GM23338 (cell line): ENCODE data around the gene RHO. TPM values are rescaled to one million over a fixed set of nuclear protein-coding genes. Genes with fewer than 3 reads are reported as not detected.

ENCODE experiments used
- ATAC-seq: fragments of 200-7000 bp; cut with Tn5 transposase; 3 replicates; pipeline ENCODE4 v1.9.1; 2020
- DNase-seq: peaks from one replicate; pipeline ENCODE4 v3.0.0-alpha.2; 2015; ENCODE audit warnings: low spot score
- H2AFZ ChIP-seq: fragments of 200-600 bp; sonication (generic); 2 replicates; pipeline ENCODE4 v1.8.0; 2016; ENCODE audit warnings: antibody characterized with exemption, mild to moderate bottlenecking, moderate library complexity
- H3F3A ChIP-seq: fragments of 200-600 bp; sonication (generic); replicated peaks from 2 replicates; pipeline ENCODE4 v1.8.0; 2017; ENCODE audit warnings: antibody characterized with exemption, mixed run types, low read depth
- H3K27ac ChIP-seq: fragments of 200-600 bp; sonication (generic); 2 replicates; pipeline ENCODE4 v1.6.1; 2016; ENCODE audit warnings: low read depth
- H3K27me3 ChIP-seq: fragments of 200-600 bp; sonication (generic); 2 replicates; pipeline ENCODE4 v1.8.0; 2016; ENCODE audit warnings: mild to moderate bottlenecking, mixed run types, moderate library complexity; ENCODE audit not compliant: insufficient read depth
- H3K36me3 ChIP-seq: fragments of 200-600 bp; sonication (generic); 2 replicates; pipeline ENCODE4 v1.8.0; 2016; ENCODE audit warnings: mild to moderate bottlenecking; ENCODE audit not compliant: insufficient read depth
- H3K4me1 ChIP-seq: fragments of 200-600 bp; sonication (generic); 2 replicates; pipeline ENCODE4 v1.8.0; 2016; ENCODE audit warnings: mild to moderate bottlenecking, moderate library complexity; ENCODE audit not compliant: insufficient read depth
- H3K4me2 ChIP-seq: fragments of 200-600 bp; sonication (generic); 2 replicates; pipeline ENCODE4 v1.7.1; 2017; ENCODE audit warnings: mixed run types
- H3K4me3 ChIP-seq: fragments of 200-600 bp; sonication (generic); 2 replicates; pipeline ENCODE4 v1.6.1; 2016; ENCODE audit warnings: mixed run types
- H3K79me2 ChIP-seq: fragments of 200-600 bp; sonication (generic); replicated peaks from 2 replicates; pipeline ENCODE4 v1.8.0; 2017; ENCODE audit warnings: mild to moderate bottlenecking; ENCODE audit not compliant: insufficient read depth
- H3K9me2 ChIP-seq: fragments of 200-600 bp; sonication (generic); 2 replicates; pipeline ENCODE4 v1.8.0; 2017; ENCODE audit not compliant: insufficient read depth
- H4K20me1 ChIP-seq: fragments of 200-600 bp; sonication (generic); replicated peaks from 2 replicates; pipeline ENCODE4 v1.8.0; 2017; ENCODE audit warnings: mild to moderate bottlenecking; ENCODE audit not compliant: insufficient read depth
- H3K27ac Mint-ChIP-seq: 2 replicates; pipeline ENCODE4 v1.8.0; 2020; ENCODE audit warnings: inconsistent platforms, mild to moderate bottlenecking, moderate library complexity, mixed read lengths
- H3K27me3 Mint-ChIP-seq: 3 replicates; pipeline ENCODE4 v1.8.0; 2022; ENCODE audit warnings: low read depth, mild to moderate bottlenecking, moderate library complexity, mixed read lengths, inconsistent platforms; ENCODE audit not compliant: insufficient read depth, poor library complexity
- H3K36me3 Mint-ChIP-seq: 3 replicates; pipeline ENCODE4 v1.8.0; 2021; ENCODE audit warnings: low read depth, mild to moderate bottlenecking, inconsistent platforms, moderate library complexity, mixed read lengths
- H3K4me1 Mint-ChIP-seq: 3 replicates; pipeline ENCODE4 v1.8.0; 2020; ENCODE audit warnings: mild to moderate bottlenecking, inconsistent platforms, mixed read lengths
- H3K4me3 Mint-ChIP-seq: 3 replicates; pipeline ENCODE4 v1.8.0; 2021; ENCODE audit warnings: moderate library complexity, mild to moderate bottlenecking, inconsistent platforms, mixed read lengths
- H3K9me3 Mint-ChIP-seq: 3 replicates; pipeline ENCODE4 v1.8.0; 2020; ENCODE audit warnings: moderate library complexity, mild to moderate bottlenecking, inconsistent platforms, mixed read lengths
- CREB1 ChIP-seq: fragments of 250-450 bp; sonication (Bioruptor Pico); IDR thresholded peaks from 2 replicates; pipeline ENCODE4 v1.5.0; 2020; ENCODE audit warnings: low read depth, mild to moderate bottlenecking, moderate library complexity
- CTCF ChIP-seq, 2 experiments: fragments of 200-600 bp in 1 of 2; sonication (generic) in 1 of 2; conservative IDR thresholded peaks; 2 replicates each; pipeline versions ENCODE4 v1.5.1 to v1.6.1; 2016 to 2017; ENCODE audit warnings: antibody characterized with exemption in 2 of 2, low read depth in 2 of 2, mild to moderate bottlenecking in 2 of 2, moderate library complexity in 1 of 2
- ETS1 ChIP-seq: IDR thresholded peaks from 2 replicates; pipeline ENCODE4 v1.6.1; 2016; ENCODE audit warnings: antibody characterized with exemption
- EZH2 ChIP-seq: fragments of 200-600 bp; sonication (generic); IDR thresholded peaks from one replicate; pipeline ENCODE4 v1.8.0; 2017; ENCODE audit warnings: antibody characterized with exemption, mild to moderate bottlenecking, low read depth; ENCODE audit not compliant: unreplicated experiment
- EZH2phosphoT487 ChIP-seq: fragments of 200-600 bp; sonication (generic); IDR thresholded peaks from one replicate; pipeline ENCODE4 v1.8.1; 2018; ENCODE audit warnings: antibody characterized with exemption; ENCODE audit not compliant: unreplicated experiment
- JUNB ChIP-seq: IDR thresholded peaks from one replicate; pipeline ENCODE4 v1.6.1; 2016; ENCODE audit warnings: antibody characterized with exemption; ENCODE audit not compliant: unreplicated experiment
- NANOG ChIP-seq: IDR thresholded peaks from 2 replicates; pipeline ENCODE4 v1.6.1; 2016; ENCODE audit warnings: antibody characterized with exemption, borderline replicate concordance
- POLR2AphosphoS5 ChIP-seq: IDR thresholded peaks from 2 replicates; pipeline ENCODE4 v1.6.1; 2016; ENCODE audit warnings: antibody characterized with exemption, low read depth
- REST ChIP-seq: IDR thresholded peaks from one replicate; pipeline ENCODE4 v1.6.1; 2018; ENCODE audit warnings: antibody characterized with exemption; ENCODE audit not compliant: unreplicated experiment
- STAT1 ChIP-seq: IDR thresholded peaks from one replicate; pipeline ENCODE4 v1.6.1; 2016; ENCODE audit warnings: antibody characterized with exemption; ENCODE audit not compliant: unreplicated experiment
- ZNF114 ChIP-seq: fragments of 250-450 bp; sonication (Bioruptor Pico); IDR thresholded peaks from 2 replicates; pipeline ENCODE4 v1.5.0; 2020; ENCODE audit warnings: mild to moderate bottlenecking, moderate library complexity
- ZNF331 ChIP-seq: fragments of 250-450 bp; sonication (Bioruptor Pico); IDR thresholded peaks from 2 replicates; pipeline ENCODE4 v1.5.0; 2020; ENCODE audit warnings: low read depth, mild to moderate bottlenecking, moderate library complexity
- ZNF462 ChIP-seq: fragments of 250-450 bp; sonication (Bioruptor Pico); IDR thresholded peaks from 2 replicates; pipeline ENCODE4 v1.5.0; 2020; ENCODE audit warnings: mild to moderate bottlenecking, moderate library complexity
- polyA plus RNA-seq: library from polyadenylated mRNA; unstranded; fragments of >200 nt; fragmentation: Nextera tagmentation; extraction: Ambion mirVana; gene quantifications from 2 replicates; pipeline ENCODE4 v1.2.1, GENCODE V29; 2016
- total RNA-seq: library from RNA; depleted of rRNA; stranded (reverse); fragments of >200 nt; shearing (Covaris generic); gene quantifications from 2 replicates; pipeline ENCODE4 v1.2.3, GENCODE V29; 2014

RHO gene
- total and polyA plus RNA-seq, 2 experiments from 2014 or later, result not detected

GRCh38 chr3:129555616-129556357 is 27.3 kb downstream of the RHO start:
- H3K4me2 ChIP-seq, result no peak overlapping the region
- TF ChIP-seq STAT1 (no peak), ZNF114 (CRISPR knock-in tag) (no peak), JUNB (no peak), ZNF331 (CRISPR knock-in tag) (no peak), CREB1 (CRISPR knock-in tag) (no peak), CTCF (conservative IDR thresholded peaks at IDR 0.05; ENCODE audit: low read depth in 2 of 2) (no peak), NANOG (no peak), ETS1 (no peak), ZNF462 (CRISPR knock-in tag) (no peak), EZH2 (no peak), REST (no peak), EZH2phosphoT487 (no peak), POLR2AphosphoS5 (no peak)
- no peaks in the 10 kb centered on the region for H3K36me3 ChIP-seq
- Mint-ChIP-seq H3K36me3 (peaks cover 3% of the 10 kb centered on the region; the same call in 1 of the 3 replicates), H3K9me3 (no peaks in the 10 kb centered on the region), H3K27me3 (peaks cover 18% of the 10 kb centered on the region), H3K4me1 (peaks cover 45% of the 10 kb centered on the region), H3K27ac (no peak overlapping the region), H3K4me3 (no peak overlapping the region)
- H4K20me1 ChIP-seq, result no peaks in the 10 kb centered on the region
- no peaks in the 10 kb centered on the region for H3K9me2 ChIP-seq
- DNase-seq (no peak), ATAC-seq (no peak)
- H3K27ac ChIP-seq, result no peak overlapping the region
- no peaks in the 10 kb centered on the region for H3F3A ChIP-seq
- H3K4me3 ChIP-seq, result no peak overlapping the region
- no peaks in the 10 kb centered on the region for H3K79me2 ChIP-seq
- H3K27me3 ChIP-seq, result no peaks in the 10 kb centered on the region
- H2AFZ ChIP-seq, result no peak overlapping the region
- peaks cover 14% of the 10 kb centered on the region; the same call in 1 of the 2 replicates for H3K4me1 ChIP-seq
